Measurements from ENCODE around the gene ZNF814. TPM values are rescaled to one million over a fixed set of nuclear protein-coding genes. Genes with fewer than 3 reads are reported as not detected.
"Not testable (repeated sequence)": the region's sequence is repeated elsewhere in the genome, so short reads cannot be mapped to it uniquely, and the experiment has no call there.

ZNF814 gene
- total RNA-seq, 2 experiments from 2014 or later = 29.0 to 34.7 TPM

DNA sequence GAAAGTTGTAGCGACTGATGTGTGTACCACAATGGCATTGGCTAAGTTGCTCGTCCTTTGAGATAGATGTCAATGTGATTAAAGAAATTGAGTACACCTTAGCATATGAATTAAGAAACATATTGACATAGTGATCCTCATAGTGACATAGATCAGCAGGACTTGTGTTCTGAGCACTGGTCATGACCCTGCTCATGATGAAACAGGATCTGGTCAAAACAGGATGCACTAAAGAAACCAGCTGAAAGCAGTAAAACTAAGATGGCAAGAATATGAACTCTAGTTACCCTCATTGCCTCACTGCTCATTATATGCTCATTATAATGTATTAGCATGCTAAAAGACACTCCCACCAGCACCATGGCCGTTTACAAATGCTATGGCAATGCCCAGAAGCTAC, 41.7 kb downstream of the ZNF814 start:
- intact Hi-C loops (cut with DNase I, micrococcal nuclease); H3K9me3 ChIP-seq (ENCODE audit: control insufficient read depth in 1 of 2, insufficient read depth in 1 of 2, low read length in 2 of 2); H3K27me3 Mint-ChIP-seq; H3K9me3 Mint-ChIP-seq; H3K4me3 ChIP-seq (ENCODE audit: low read length); ATAC-seq (ENCODE audit: poor library complexity); H3K27me3 ChIP-seq (ENCODE audit: control insufficient read depth in 1 of 2, insufficient read depth in 2 of 2, low read length in 2 of 2); H3K27ac Mint-ChIP-seq; DNase-seq; H3K4me3 Mint-ChIP-seq; H3K27ac ChIP-seq (ENCODE audit: low read depth in 1 of 2, low read length in 2 of 2); H3K36me3 ChIP-seq (ENCODE audit: insufficient read depth, low read length): not testable (repeated sequence)
- ChIA-PET POLR2A (interaction anchor here (1.7 kb wide), 1 partner anchor 32 kb away, joined by 4 read pairs; the partner anchor contains the start of gene ZNF552), CTCF (interaction anchor here (1.2 kb wide), 1 partner anchor 28 kb away, joined by 3 read pairs; no protein-coding TSS in a partner anchor)
- Mint-ChIP-seq H3K36me3 (ENCODE audit: low read depth) (peaks cover 50% of the 10 kb centered on the region), H3K4me1 (ENCODE audit: low read depth) (peaks cover 32% of the 10 kb centered on the region)
- peaks cover 24% of the 10 kb centered on the region for H3K4me1 ChIP-seq (ENCODE audit: insufficient read depth, low read length)

DNA sequence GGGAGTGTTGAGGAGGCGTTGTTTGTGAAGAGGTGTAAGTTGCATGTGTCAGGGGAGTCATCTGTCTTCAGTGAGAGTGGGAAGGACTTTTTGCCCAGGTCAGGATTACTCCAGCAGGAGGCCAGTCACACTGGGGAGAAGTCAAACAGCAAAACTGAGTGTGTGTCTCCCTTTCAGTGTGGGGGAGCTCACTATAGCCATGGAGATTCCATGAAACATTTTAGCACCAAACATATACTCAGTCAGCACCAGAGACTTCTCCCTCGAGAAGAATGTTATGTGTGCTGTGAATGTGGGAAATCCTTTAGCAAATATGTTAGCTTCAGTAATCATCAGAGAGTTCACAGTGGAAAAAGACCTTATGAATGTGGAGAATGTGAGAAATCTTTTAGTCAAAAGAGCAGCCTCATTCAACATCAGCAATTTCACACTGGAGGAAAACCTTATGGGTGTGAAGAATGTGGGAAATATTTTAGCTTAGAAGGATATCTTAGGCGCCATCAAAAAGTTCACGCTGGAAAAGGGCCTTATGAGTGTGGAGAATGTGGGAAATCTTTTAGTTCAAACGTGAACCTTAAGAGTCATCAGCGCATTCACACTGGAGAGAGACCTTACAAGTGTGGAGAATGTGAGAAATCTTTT, 47.6 kb downstream of the ZNF814 start:
- DNase-seq (no peak), ATAC-seq (ENCODE audit: poor library complexity) (no peak)
- H3K9me3 Mint-ChIP-seq = no peaks in the 10 kb centered on the region
- H3K36me3 ChIP-seq (ENCODE audit: insufficient read depth, low read length) = peaks cover 25% of the 10 kb centered on the region
- H3K4me1 ChIP-seq (ENCODE audit: insufficient read depth, low read length) = no peaks in the 10 kb centered on the region
- intact Hi-C loops (cut with DNase I, micrococcal nuclease) = no loop called here
- H3K27ac ChIP-seq (ENCODE audit: low read depth in 1 of 2, low read length in 2 of 2) = no peak overlapping the region
- H3K4me3 ChIP-seq (ENCODE audit: low read length) = no peak overlapping the region
- H3K4me1 Mint-ChIP-seq (ENCODE audit: low read depth) = peaks cover 17% of the 10 kb centered on the region
- H3K27me3 Mint-ChIP-seq = no peaks in the 10 kb centered on the region
- CTCF ChIA-PET = no interaction called here
- TF ChIP-seq, protein P1, sequence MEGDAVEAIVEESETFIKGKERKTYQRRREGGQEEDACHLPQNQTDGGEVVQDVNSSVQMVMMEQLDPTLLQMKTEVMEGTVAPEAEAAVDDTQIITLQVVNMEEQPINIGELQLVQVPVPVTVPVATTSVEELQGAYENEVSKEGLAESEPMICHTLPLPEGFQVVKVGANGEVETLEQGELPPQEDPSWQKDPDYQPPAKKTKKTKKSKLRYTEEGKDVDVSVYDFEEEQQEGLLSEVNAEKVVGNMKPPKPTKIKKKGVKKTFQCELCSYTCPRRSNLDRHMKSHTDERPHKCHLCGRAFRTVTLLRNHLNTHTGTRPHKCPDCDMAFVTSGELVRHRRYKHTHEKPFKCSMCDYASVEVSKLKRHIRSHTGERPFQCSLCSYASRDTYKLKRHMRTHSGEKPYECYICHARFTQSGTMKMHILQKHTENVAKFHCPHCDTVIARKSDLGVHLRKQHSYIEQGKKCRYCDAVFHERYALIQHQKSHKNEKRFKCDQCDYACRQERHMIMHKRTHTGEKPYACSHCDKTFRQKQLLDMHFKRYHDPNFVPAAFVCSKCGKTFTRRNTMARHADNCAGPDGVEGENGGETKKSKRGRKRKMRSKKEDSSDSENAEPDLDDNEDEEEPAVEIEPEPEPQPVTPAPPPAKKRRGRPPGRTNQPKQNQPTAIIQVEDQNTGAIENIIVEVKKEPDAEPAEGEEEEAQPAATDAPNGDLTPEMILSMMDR (IDR thresholded peaks at IDR 0.05) = no peak
- POLR2A ChIA-PET = no interaction called here
- H3K36me3 Mint-ChIP-seq (ENCODE audit: low read depth) = peaks cover 62% of the 10 kb centered on the region
- no peaks in the 10 kb centered on the region for H3K9me3 ChIP-seq (ENCODE audit: control insufficient read depth in 1 of 2, insufficient read depth in 1 of 2, low read length in 2 of 2)
- H3K27me3 ChIP-seq (ENCODE audit: control insufficient read depth in 1 of 2, insufficient read depth in 2 of 2, low read length in 2 of 2) = no peaks in the 10 kb centered on the region
- H3K4me3 Mint-ChIP-seq = no peak overlapping the region
- no peak overlapping the region for H3K27ac Mint-ChIP-seq

DNA sequence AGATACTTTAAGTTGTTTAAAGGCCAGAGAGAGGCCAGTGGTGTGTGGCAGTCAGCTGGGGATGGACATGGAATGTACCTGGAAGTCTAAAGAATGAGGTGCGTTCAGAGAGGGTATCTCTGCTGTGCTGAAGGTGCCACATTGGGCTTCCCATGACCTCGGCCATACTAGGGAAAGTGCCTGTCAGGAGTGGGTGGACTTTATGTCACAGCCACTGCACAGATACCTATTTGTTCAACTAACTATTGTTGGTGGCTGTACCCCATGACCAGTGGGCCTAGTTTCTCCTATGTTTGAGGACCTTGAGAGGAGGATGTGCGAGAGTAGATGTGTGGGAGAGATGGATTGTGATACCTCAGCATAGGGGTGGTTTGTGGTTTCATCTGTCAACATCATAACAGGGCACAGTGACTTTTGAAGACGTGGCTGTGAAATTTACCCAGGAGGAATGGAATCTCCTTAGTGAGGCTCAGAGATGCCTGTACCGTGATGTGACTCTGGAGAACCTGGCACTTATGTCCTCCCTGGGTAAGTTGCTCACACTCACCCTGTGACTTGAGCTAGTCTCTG, 50.1 kb downstream of the ZNF814 start:
- POLR2A ChIA-PET; H3K27me3 ChIP-seq (ENCODE audit: control insufficient read depth in 1 of 2, insufficient read depth in 2 of 2, low read length in 2 of 2); DNase-seq; H3K27me3 Mint-ChIP-seq; H3K9me3 Mint-ChIP-seq; intact Hi-C loops (cut with DNase I, micrococcal nuclease); CTCF ChIA-PET; H3K4me3 ChIP-seq (ENCODE audit: low read length); H3K27ac ChIP-seq (ENCODE audit: low read depth in 1 of 2, low read length in 2 of 2); H3K9me3 ChIP-seq (ENCODE audit: control insufficient read depth in 1 of 2, insufficient read depth in 1 of 2, low read length in 2 of 2); H3K4me3 Mint-ChIP-seq; H3K4me1 ChIP-seq (ENCODE audit: insufficient read depth, low read length): not testable (repeated sequence)
- Mint-ChIP-seq H3K36me3 (ENCODE audit: low read depth) (peaks cover 54% of the 10 kb centered on the region), H3K4me1 (ENCODE audit: low read depth) (peaks cover 13% of the 10 kb centered on the region), H3K27ac (peak overlapping the region; percentile 36)
- peak; percentile 75 for ATAC-seq (ENCODE audit: poor library complexity)
- H3K36me3 ChIP-seq (ENCODE audit: insufficient read depth, low read length) = peaks cover 21% of the 10 kb centered on the region

DNA sequence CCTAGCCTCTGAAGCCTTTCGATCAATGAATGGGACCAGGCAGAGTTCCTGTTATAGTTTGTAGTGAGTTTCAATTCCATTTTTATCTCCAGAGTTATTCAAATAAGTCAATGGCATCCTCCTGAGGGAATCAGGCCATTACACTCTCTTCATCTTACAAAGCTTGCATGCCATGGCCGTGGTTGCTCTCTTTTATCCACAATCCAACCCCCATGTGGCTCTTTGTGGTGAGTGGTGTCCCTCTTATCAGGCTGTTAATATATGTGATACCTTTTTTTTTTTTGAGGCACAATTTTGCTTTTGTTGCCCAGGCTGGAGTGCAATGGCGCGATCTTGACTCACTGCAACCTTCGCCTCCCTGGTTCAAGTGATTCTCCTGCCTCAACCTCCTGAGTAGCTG, 51.8 kb downstream of the ZNF814 start:
- H3K9me3 ChIP-seq (ENCODE audit: control insufficient read depth in 1 of 2, insufficient read depth in 1 of 2, low read length in 2 of 2); intact Hi-C loops (cut with DNase I, micrococcal nuclease); H3K9me3 Mint-ChIP-seq; H3K27me3 Mint-ChIP-seq; H3K27ac ChIP-seq (ENCODE audit: low read depth in 1 of 2, low read length in 2 of 2); CTCF ChIA-PET; H3K4me3 Mint-ChIP-seq; H3K27me3 ChIP-seq (ENCODE audit: control insufficient read depth in 1 of 2, insufficient read depth in 2 of 2, low read length in 2 of 2); DNase-seq; POLR2A ChIA-PET; H3K27ac Mint-ChIP-seq; H3K4me1 ChIP-seq (ENCODE audit: insufficient read depth, low read length); H3K4me3 ChIP-seq (ENCODE audit: low read length); ATAC-seq (ENCODE audit: poor library complexity): not testable (repeated sequence)
- peaks cover 13% of the 10 kb centered on the region for H3K4me1 Mint-ChIP-seq (ENCODE audit: low read depth)
- peaks cover 45% of the 10 kb centered on the region for H3K36me3 Mint-ChIP-seq (ENCODE audit: low read depth)
- H3K36me3 ChIP-seq (ENCODE audit: insufficient read depth, low read length) = peaks cover 17% of the 10 kb centered on the region

Measured in CD4-positive, alpha-beta T cell (primary cell).